HTR-8/SVneo (cell line): ENCODE results near the gene PTPRD.

Experiments
- DNase-seq: peaks from one replicate; pipeline ENCODE4 v3.0.0; 2011; ENCODE audit warnings: low spot score, mixed read lengths; ENCODE audit not compliant: insufficient read length
- FAIRE-seq: peaks from 2 replicates; lab custom pipeline; 2011; peaks lifted over from hg19 to GRCh38; lab: Jason Lieb, UNC

Gene PTPRD

DNA sequence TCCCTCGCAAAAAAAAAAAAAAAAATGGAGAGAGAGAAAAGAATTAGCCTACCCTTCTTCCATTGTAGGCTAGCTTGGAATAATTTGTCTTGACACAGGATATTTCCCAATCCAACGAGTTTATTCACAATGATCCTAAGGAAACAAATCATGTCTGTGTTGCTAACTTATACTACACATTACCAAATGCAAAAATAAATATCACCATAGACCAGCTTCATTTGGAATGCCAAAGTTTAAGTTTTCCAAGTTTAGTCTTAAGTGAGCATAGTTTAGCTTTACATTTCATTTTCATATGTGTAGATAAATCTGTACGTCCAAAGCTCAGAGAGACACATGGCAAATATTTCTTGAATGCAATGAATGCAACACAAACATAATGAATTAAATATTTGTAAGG lies 1707.1 kb downstream of the PTPRD start:
- DNase-seq (no peak), FAIRE-seq (no peak)

DNA sequence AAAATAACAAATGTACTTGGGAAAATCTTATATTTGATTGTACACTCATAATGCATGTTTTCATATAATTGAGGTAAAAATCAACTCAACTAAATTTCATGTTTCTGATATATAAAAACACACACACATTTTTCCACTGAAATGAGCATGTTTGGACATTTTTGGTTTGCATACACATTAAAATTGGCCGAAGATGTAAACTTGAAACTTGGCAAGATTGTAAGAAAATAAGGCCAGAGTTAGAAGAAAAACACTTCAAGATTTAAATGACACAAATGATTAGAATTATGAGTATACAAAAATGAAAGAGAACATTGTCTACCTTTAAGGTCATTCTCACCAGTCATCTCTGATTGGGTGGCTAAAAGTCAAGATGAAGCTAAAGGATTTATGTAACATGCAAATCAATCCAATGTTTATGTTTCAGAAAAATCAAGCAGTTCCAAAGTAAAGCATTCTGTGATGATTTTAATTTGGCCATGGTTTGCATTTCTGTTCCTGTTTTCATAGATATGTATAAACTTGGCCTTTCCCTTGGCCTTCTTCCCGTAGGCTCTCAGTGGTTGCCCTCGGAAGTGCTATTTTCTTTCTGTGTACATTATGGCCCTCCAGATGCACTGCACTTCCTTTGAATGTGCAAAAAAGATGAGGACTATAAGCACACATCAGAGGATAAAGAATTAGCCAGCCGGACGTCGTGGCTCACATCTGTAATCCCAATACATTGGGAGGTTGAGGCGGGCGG lies 1707.9 kb downstream of the PTPRD start:
- DNase-seq, result no peak
- no peak for FAIRE-seq

DNA sequence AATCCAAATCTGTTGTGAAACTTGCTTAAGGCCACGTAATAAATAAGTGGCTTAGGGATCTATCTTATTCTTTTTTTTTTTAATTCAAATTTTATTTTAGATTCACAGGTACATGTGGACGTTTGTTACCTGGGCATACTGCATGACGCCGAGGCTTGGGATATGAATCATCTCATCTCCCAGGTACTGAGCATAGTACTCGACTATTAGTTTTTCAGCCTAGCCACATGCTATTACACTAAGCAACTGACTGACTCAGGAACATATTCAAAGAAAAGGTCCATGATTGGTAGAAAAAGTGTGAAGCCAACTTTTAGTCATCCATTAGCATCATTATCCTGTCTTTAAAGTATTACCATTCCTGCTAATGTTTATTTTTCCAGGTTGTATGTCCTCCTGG lies 1709.7 kb downstream of the PTPRD start:
- no peak for DNase-seq
- FAIRE-seq, result no peak

GRCh38 chr9:8901146-8901545 lies 1711.7 kb downstream of the PTPRD start:
- no peak for FAIRE-seq
- DNase-seq, result no peak

- DNase-seq (no peak), FAIRE-seq (no peak)
Measured at GRCh38 chr9:8899511-8899910, 1713.3 kb downstream of the PTPRD start.

DNA sequence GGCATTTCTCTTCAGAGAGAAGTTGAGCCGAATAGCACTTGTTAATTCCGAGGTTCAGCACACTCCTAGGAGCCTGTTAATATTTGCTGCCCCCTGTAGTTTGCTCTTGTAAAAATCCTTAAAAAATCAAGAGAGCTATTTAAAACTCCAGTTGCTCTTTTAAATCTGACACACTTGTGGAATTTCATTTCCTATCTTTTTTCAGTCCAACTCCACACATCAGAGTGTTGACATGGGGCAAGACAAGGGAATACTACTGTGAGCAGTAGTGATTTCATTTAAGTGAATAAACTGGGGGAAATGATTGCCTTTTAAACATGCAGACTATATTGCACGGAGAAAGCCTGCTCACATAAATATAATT lies 1717.0 kb downstream of the PTPRD start:
- DNase-seq, result no peak
- no peak for FAIRE-seq

DNA sequence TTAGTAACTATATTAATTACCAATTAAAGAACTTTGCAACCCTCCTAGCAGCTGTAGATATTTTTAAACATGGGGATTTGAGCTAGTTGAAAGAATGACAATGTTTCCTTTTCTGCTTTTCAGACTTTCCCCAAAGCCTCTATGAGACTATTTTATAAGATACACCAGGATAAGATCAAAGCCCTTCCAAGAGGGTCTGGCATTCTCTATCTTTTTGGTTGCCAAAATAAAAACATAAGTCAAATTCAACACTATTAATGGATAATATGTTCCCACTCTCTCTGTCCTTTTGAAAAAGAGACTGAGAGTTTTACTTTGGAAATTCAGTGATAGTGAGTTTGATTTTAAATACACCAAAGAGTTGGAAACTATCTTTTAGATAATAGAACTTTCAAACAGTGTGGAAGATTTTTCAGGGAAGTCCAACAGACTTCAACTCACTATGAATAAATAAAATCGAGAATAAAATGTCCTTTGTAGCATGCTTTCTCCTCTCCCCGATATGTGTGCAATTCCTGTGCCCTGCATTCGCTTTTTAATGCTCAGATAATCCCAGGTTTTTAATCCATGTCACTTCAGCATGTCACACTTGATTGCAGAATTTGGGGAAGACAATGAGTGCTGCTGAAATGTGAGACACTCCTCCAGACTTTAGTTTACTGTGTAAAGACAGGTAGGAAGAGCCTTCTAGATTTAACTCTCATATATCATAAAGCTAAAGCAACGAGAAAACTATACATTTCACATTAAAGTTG lies 1717.5 kb downstream of the PTPRD start:
- FAIRE-seq (no peak), DNase-seq (no peak)

DNA sequence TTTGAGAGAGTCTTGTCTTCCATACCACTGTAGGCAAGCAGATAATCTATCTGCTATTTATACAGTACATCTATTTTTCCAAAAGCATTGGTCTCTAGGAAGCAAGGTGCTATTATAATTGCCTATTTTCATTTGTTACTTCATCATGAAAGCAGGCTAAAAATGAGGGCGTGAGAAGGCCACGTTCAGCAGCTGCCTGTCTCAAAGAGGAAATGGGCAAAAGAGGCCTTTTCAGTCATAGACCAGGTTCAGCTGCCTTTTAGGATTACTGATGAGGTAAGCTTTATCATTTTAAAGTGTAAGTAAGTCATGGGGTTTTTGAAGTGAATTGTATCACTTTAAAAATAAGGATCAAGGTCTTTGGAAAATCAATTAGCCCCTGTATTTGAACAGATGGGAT lies 1722.1 kb downstream of the PTPRD start:
- no peak for DNase-seq
- FAIRE-seq, result no peak

- FAIRE-seq (no peak), DNase-seq (no peak)
Measured at GRCh38 chr9:8889100-8889499, 1723.7 kb downstream of the PTPRD start.

DNA sequence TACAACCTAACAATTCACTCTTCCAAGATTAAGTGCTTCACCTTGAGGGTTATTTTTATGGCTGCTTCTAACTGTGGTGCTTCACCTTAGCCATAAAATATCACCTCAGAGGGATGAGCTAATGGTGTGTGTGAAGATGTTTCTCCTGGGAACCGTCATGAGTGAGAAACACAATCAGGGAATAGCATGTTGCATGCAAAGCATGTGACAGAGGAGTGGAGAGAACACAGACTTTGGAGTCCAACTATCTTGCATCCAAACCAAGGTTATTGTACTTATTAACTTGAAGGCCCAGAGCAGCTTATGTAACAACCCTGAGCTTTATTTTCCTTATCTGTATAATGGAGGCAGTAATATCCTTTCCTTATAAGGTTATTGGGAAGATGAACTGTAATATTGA lies 1724.2 kb downstream of the PTPRD start:
- FAIRE-seq, result no peak
- no peak for DNase-seq

DNA sequence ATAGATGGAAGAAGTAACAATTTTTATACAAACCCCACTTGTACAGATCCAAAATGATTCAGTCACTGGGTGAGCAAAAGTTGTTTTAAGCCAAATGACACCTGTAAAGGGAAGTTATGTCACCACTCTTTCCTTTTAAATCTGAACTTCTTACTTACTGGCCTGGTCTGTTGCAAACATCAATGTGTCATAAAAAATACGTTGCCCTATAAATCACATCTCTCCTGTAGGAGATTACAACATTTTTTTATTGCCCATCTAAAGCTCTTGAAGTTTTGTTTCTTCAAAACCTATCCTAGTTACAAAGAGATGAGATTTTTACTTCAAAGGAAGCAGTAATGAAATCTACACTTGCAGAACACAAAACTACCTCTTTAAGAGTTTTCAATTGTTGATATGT lies 1725.4 kb downstream of the PTPRD start:
- FAIRE-seq (no peak), DNase-seq (no peak)

- no peak for FAIRE-seq
Measured at GRCh38 chr9:8883321-8883720, 1729.5 kb downstream of the PTPRD start.

GRCh38 chr9:8880060-8880459 lies 1732.7 kb downstream of the PTPRD start:
- DNase-seq, result no peak

More at GRCh38 chr9:8883321-8883720, 1729.5 kb downstream of the PTPRD start:
- no peak for DNase-seq

GRCh38 chr9:8879284-8879683 lies 1733.5 kb downstream of the PTPRD start:
- DNase-seq (no peak), FAIRE-seq (no peak)

More at GRCh38 chr9:8880060-8880459, 1732.7 kb downstream of the PTPRD start:
- FAIRE-seq, result no peak

GRCh38 chr9:8877753-8878494 lies 1734.9 kb downstream of the PTPRD start:
- FAIRE-seq (no peak), DNase-seq (no peak)

DNA sequence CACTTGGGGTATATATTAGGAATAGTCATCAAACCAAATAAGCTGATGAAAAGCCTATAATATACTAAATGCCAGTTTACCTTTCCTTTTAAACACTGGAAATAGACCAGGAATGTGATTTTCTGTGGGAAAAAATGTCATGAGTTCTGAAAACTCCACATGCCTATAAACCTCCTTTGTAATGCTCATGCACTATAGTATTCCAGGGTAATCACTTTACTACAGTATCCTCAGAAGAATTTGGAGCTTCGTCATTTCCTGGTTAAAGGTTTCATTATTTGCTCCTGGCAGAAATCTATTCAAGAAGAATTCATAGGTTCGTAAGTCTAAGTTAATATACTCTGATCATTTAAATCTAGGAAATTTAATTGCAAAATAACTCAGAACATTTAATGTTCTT lies 1736.5 kb downstream of the PTPRD start:
- DNase-seq, result no peak

DNA sequence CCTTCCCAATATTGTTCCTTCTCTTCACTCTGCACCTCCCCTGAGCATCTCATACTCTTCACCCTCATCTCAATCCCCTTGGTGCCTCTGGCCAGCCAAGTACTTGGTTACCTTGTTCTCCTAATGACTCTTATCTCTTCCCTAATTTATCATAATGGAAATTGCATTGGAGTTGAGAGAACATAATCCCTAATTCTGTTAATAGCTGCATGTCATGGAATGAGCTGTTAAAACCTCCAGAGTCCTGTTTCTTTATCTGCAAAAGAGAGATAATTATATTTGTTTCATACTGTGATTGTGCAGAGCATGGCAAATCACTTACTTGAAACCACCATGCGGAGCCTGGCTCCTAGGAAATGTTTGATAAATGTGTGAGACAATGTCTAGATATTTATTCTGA lies 1738.3 kb downstream of the PTPRD start:
- FAIRE-seq, result no peak
- DNase-seq, result no peak

More for the DNA sequence above, 1736.5 kb downstream of the PTPRD start:
- no peak for FAIRE-seq

DNA sequence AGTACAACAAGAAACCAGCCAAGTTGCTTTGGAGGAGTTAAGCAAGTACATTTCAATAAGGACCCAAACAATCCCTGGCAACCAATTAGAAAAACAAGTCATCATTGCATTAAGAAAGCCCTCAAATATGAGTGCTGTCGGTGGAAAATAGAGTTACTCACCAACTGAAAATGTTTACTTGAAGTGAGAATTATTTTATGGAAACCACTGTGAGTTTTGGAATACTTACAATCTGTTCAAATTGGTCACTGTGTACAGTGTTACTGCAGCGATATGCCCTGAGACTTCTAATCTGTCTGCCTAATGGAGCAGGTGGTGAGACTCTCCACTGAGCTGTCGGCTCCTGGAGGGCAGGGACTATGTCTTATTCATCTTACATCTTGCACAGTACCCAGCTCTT lies 1740.0 kb downstream of the PTPRD start:
- no peak for FAIRE-seq
- DNase-seq, result no peak

DNA sequence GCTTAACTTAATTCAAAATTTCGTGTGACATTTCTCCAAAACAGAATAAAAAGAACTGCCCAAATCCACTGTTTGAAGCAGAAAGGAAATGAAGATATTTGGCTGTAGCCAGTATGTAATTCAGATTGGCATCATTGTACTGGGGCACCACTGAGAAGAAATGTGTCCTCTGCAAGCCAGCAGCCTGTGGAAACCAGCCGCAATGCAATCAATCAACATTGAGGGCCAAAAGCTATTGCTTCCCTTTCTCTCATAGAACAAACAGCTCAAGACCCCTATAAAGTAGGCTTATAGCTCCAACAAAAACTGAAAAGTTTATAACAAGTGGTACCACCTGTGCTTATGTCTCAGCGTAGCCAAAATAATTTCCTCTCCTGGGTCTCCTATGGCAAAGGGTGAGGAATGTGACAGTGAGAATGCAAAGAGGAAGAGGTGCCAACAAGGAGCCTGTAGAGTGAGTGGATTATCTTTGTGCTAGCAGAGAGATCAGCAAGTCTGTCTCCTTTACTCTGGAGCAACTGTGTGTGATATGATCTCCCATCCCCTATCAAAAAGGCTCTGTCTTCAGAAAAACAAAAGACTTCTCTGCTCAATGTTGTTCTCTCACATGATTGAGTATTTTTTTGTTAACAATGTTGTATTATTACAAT lies 1740.9 kb downstream of the PTPRD start:
- no peak for FAIRE-seq
- no peak for DNase-seq

DNA sequence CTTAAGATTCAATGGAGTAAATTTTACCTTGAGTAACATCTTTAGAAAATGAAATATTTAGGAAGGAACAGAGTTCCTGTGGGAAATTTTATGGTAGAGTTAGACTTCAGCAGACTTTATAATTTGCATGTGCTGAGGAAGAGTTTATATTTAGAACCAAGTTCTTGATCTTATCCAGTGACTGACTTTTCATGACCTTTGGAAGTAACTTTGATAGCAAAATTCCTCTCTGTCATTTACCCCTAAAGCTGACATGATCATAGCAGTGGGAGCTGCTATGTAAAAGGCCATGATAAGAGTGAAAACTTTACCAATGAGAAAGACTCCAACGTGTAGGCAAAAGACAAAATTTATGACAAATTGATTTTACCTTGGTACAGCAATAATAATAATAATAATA lies 1741.4 kb downstream of the PTPRD start:
- DNase-seq, result no peak
- FAIRE-seq, result no peak

- DNase-seq (no peak), FAIRE-seq (no peak)
Measured at GRCh38 chr9:8869812-8870211, 1743.0 kb downstream of the PTPRD start.
